ENCODE measurements around the gene JOSD2.
"Not testable (repeated sequence)": the region's sequence is repeated elsewhere in the genome, so short reads cannot be mapped to it uniquely, and the experiment has no call there.

JOSD2 gene

DNA sequence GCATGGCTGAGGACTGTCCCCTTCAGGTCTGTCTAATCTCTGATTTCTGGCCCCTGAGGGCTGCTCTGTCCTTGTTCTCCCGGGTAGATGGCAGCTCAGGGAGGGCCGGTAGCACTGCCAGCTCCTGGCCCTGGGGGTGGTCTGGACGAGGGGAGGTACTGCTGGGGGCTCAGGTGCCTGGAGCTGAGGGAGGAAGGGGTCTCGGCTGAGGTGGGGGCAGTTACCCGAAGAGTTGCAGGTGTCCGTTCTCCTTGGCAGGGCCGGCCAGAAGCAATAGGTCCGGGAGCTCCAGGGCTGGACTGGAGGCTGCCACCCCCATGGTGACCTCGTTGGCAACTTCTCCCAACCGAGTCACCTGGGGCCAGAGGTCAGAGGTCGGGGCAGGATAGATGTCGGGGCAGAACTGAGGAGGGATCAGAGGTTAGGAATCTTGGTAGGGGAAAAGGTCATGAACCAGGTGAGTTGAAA lies 35.9 kb downstream of the JOSD2 start:
- DNase-seq: no peak

DNA sequence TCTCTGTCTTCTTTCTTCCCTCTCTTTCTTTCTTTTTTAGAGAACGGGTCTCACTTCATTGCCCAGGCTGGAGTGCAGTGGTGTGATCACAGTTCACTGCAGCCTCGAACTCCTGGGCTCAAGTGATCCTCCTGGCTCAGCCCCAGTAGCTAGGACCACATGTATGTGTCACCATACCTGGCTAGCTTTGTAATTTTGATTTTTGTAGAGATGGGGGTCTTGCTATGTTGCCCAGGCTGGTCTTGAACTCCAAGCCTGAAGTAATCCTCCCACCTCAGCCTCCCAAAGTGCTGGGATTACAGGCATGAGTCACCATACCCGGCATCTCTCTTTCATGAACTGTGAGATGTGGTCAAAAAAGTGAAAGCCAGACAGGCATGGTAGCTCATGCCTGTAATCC lies 37.7 kb downstream of the JOSD2 start:
- DNase-seq: not testable (repeated sequence)

DNA sequence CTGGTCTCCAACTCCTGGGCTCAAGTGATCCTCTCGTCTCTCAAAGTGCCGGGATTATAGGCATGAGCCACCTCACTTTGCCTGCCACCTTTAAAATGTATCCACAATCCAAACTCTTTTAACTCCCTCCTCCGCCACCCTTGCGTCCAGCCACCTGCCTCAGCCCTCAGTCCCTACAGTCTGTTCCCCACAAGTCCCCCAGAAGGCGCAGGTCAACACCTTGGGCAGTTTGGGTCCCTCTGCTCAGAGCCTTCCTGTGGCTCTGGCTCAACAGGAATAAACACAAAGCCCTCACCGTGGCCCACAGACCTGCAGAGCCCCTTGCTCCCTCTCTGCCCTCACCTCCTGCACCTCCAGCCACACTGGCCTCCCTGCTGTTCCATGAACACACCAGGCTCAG lies 42.2 kb downstream of the JOSD2 start:
- DNase-seq: no peak

DNA sequence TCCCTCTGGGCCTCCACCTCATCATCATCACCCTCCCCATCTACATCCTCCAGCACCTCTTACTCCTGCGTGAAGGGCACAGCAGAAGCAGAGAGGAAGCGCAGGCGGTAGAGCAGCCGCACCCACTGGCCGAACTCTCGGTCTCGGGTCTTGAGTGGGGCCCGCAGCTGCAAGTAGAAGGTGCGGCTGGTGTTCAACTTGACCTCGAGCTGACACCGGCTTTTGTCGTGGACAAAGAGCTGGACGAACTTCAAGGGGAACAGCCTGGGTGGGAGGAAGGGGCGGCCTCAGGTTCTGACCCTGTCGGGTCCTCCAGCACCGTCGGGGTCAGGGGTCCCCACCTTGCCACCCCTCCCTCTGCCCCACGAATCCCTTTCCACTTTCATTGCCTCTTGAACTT lies 43.4 kb downstream of the JOSD2 start:
- no peak for DNase-seq

DNA sequence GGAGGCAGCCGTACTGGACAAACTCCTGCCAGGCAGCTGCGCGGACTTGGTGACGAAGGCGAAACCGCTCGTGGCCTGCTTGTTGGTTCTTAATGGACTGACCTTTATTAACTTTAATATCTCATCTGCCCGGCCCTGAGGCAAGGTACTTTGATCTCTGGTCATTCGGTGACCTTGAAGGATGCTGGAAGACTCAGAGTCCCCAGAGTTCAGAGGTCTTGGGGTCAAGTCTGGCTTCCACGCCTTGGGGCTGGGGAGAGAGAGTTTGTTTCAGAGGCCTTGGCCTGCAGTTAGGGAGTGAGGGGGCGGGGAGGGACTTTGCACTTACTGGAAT lies 44.3 kb downstream of the JOSD2 start:
- DNase-seq: no peak

DNA sequence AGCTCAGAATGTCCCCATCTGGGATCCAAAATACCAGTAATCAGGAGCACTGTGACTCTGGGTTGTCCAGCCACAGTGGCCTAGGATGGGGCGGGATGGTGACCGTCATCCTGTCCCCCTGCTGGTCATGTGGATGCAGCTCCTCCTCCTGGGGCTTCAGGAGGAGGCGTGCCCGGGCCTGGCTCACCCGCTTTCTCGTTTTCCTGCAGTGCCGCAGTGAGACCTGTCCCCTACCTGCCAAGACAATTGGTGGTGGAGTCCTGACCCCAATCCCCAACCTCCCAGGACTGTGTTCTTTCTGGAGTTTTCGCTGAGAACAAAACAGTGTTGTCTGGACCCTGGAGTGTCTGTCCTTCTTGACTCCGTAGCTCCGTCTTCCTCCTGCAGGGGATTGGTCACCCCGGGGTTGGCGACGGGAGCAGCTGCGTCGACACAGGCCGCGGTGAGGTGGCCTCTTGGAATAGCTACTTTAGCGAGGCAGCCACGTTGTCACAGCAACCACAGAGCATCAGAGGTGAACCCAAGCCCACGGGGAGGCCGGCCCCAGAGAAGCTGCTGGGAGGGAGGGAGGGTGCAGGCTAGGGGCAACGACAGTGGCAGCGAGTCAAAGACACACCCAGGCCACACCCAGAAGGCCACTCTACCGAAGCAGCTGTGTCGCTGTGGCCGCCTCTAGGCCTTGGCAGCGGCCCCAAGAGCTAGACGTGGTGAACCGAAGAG lies 44.8 kb downstream of the JOSD2 start:
- no peak for DNase-seq

DNA sequence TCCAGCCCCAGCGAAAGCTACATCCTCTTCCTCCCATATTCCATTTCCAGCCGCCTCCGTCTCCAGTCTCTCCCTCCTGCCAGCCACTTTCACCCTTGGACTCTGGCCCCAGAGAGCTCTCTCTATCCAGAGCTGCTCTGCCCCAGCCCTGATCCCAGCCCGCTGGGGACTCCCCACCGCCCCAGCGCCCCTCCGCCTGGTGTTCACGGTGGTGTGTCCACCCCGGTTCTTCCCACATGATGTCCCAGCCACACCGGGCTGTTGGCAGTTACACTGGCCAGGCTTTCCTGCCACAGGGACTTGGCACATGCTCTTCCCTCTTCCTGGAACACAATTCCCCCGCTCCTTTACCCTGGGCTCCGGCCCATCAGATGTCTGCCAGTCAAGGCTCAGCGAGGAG lies 46.0 kb downstream of the JOSD2 start:
- no peak for DNase-seq

DNA sequence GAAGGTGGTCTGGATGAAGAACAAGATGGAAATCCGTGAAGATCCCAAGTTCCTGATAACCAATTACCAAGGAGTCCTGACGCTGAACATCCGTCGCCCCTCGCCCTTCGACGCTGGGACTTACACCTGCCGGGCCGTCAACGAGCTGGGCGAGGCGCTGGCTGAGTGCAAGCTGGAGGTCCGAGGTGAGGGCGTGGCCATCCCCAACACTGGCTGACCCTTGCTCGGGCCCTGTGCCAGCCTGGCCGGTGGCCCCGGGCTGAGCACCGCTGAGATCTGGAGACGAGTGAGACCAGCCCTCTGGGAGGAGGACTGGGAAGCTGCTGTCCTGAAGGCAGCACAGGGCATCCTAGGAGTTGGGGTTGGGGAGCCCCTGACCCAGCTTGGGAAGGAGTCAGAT lies 46.6 kb downstream of the JOSD2 start:
- DNase-seq: no peak

DNA sequence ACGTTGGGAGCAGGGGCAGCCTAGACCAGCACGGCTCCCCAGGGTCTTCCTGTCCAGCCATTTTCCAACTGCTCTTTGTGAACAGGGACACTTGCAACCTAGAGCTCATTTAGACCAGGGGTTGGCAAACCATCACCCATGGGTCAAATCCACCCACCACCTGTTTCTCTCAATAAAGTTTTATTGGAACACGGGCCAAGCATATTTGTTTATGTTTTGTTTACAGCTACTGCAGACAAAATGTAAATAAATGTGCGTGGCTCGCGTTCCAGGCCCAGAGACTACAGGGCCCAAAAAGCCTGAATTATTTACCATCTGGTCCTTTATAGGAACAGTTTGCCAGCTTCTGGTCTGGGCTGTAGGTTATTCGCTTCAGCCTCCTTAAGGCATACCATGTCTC lies 48.0 kb downstream of the JOSD2 start:
- DNase-seq: no peak

DNA sequence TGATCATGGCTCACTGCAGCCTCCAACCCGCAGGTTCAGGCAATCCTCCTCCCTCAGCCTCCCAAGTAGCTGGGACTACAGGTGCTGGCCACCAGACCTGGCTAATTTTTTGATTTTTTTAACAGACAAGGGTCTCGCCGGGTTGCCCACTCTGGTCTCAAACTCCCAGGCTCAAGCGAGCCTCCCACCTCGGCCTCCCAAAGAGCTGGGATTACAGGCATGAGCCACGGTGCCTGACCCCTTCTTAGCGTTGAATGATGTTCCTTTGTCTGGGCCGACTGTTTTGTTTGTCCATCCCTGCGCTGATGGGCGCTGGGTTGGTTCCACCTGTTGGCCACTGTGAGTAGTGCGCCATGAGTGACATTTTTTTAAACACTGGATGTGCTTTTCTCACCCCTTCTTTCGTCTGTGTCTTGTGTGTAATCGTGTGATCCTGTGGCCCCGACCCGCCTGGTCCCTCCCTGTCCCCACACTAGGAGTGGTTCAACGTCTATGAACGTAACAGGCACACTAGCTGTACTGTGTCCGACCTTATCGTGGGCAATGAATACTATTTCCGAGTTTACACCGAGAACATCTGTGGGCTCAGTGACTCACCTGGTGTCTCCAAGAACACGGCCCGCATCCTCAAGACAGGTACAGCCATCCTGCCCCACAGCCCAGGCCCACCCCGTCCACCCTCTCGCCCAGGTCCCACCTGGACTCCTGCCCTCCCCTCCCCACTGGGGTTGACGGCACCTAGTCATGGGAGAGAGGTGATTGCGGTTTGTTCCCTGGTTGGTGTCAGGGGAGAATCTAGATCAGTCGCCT lies 49.7 kb downstream of the JOSD2 start:
- DNase-seq: peak; percentile 64

DNA sequence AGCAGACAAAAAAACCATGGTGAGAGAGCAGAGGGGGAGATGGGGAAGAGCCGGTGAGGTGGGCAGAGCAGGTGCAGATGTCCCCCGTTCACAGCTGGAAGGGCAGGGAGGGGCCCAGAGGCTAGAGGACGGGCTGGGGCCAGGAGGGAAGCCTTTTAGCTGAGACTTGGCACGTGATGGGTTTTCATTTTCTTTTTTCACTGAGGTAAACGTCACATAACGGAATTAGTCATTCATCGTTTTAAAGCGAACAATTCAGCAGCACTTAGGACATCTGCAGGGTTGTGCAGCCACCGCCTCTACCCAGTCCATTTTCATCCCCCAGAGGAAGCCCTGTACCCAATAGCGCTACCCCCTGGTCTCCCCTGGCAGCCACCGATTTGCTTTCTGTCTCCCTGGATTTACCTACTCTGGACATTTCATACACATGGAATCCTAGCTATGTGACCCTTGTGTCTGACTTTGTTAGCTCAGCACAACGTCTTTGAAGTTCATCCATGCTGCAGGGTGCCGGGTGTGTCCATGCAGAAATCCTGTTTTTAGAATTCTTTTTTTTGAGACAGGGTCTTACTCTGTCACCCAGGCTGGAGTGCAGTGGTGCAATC lies 50.7 kb downstream of the JOSD2 start:
- no peak for DNase-seq

DNA sequence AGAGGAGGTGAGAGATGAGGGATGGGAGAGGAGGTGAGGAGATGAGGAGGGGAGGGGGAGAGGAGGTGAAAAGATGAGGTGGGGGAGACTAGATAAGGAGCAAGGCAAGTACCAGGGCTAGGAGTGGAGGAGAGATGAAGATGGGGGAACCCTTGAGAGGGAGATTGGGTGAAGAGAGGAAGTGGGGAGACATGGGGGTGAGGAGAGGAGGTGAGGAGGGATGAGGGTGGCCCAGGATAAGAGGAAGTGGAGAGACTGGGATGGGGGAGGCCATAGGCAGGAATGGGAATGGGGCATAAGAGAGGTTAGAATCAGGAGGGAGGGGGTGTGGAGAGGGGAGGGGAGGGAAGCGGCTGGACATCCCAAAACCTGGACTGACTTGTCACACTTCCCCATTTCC lies 51.4 kb downstream of the JOSD2 start:
- no peak for DNase-seq

DNA sequence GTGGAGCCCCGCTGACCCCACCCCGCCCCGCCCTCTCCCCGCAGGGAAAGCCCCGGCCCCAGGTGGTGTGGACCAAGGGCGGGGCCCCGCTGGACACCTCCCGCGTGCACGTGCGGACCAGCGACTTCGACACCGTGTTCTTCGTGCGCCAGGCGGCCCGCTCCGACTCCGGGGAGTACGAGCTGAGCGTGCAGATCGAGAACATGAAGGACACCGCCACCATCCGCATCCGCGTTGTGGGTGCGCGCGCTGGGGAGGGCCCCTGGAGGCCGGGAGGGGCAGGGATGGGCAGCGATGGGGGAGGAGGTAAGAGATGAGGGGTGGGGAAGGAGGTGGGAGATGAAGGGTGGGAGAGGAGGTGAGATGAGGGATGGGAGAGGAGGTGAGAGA lies 51.9 kb downstream of the JOSD2 start:
- DNase-seq: no peak

DNA sequence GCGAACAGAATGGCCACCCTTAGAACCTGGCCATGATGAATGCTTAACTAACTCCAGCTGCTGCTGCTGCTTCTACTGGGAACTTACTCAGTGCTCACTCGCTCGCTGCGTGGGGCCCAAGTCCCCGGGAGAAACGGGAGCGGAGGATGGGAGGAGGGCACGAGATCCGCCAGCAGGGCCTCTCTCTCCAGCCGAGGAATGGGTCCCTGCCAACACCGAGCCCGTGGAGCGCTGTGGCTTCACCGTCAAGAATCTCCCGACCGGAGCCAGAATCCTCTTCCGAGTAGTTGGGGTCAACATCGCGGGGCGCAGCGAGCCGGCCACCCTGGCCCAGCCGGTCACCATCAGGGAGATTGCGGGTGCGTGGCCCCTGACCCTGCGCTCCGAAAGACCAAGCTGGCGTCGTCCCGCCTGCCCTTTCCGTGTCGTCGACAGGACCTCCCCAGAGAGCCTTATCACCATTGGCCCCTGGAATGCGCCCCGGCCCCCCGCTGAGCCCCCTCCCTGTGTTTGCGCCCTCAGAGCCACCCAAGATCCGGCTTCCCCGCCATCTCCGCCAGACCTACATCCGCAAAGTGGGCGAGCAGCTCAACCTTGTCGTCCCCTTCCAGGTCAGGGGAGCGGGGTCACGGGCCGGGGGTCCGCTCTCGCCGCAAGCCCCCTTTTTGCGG lies 52.5 kb downstream of the JOSD2 start:
- no peak for DNase-seq

DNA sequence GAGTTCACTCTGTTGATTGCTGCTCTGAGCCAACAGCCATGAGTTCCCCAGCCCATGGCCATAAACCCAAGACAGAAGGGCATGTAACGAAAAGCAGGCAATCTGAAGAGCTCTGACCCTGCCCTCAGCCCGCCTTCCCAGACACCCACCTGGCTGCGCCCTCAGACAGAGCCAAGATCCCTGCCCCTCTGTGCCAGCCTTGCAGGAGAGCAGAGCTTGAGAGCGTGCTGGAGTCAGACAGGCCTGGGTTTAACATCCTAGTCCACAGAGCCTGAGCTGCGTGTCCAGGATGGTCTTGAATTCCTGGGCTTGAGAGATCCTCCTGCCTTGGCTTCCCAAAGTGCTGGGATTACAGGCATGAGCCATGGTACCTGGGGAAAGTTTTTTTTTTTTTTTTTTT lies 53.7 kb downstream of the JOSD2 start:
- DNase-seq: no peak
